Spleen (tissue), 11 donors: ENCODE results near the gene HNRNPF. TPM values are rescaled to one million over a fixed set of nuclear protein-coding genes. Genes with fewer than 3 reads are reported as not detected.

Source experiments
- DNase-seq: peaks from one replicate; pipeline ENCODE4 v3.0.0-alpha.2; 2020
- H3K27ac ChIP-seq, 8 donors: fragments of 200-600 bp; sonication (generic) in 7 of 8; 1 replicate in 4 of 8; 2 replicates in 4 of 8; pipeline versions ENCODE4 v1.5.0 to v1.8.0; 2016 to 2021; ENCODE audit warnings: inconsistent platforms in 4 of 8, mild to moderate bottlenecking in 4 of 8, moderate library complexity in 1 of 8
- H3K27me3 ChIP-seq, 7 donors: fragments of 200-600 bp; sonication (generic) in 6 of 7; replicated peaks in 1 of 7; 1 replicate in 4 of 7; 2 replicates in 3 of 7; pipeline versions ENCODE4 v1.5.0 to v1.8.0; 2016 to 2021; ENCODE audit warnings: inconsistent platforms in 3 of 7, mild to moderate bottlenecking in 1 of 7
- H3K36me3 ChIP-seq, 6 donors: fragments of 200-600 bp; sonication (generic) in 5 of 6; 1 replicate in 4 of 6; 2 replicates in 2 of 6; pipeline versions ENCODE4 v1.5.0 to v1.8.0; 2016 to 2021; ENCODE audit warnings: inconsistent platforms in 2 of 6
- H3K4me1 ChIP-seq, 6 donors: fragments of 200-600 bp; sonication (generic) in 5 of 6; 1 replicate in 3 of 6; 2 replicates in 3 of 6; pipeline versions ENCODE4 v1.5.0 to v1.8.0; 2016 to 2021; ENCODE audit warnings: inconsistent platforms in 3 of 6
- H3K4me3 ChIP-seq, 8 donors: fragments of 200-600 bp; sonication (generic) in 7 of 8; 1 replicate in 4 of 8; 2 replicates in 4 of 8; pipeline versions ENCODE4 v1.5.0 to v1.8.0; 2016 to 2021; ENCODE audit warnings: inconsistent platforms in 4 of 8, mild to moderate bottlenecking in 4 of 8, moderate library complexity in 2 of 8
- H3K9me3 ChIP-seq, 8 donors: fragments of 200-600 bp; sonication (generic) in 7 of 8; 1 replicate in 4 of 8; 2 replicates in 4 of 8; pipeline versions ENCODE4 v1.5.0 to v1.8.0; 2016 to 2021; ENCODE audit warnings: inconsistent platforms in 4 of 8
- CTCF ChIP-seq, 11 experiments: fragments of 200-600 bp in 7 of 11; fragments of 450-650 bp in 4 of 11; sonication (generic) in 4 of 11; IDR thresholded peaks in 8 of 11; conservative IDR thresholded peaks in 3 of 11; 1 replicate in 7 of 11; 2 replicates in 4 of 11; pipeline versions ENCODE4 v1.4.0 to v1.8.0; 2016 to 2021; ENCODE audit warnings: antibody characterized with exemption in 11 of 11, inconsistent platforms in 4 of 11, mild to moderate bottlenecking in 1 of 11
- POLR2A ChIP-seq, 3 donors: fragments of 450-650 bp; IDR thresholded peaks; one replicate each; pipeline ENCODE4 v1.5.1; 2017; ENCODE audit warnings: antibody characterized with exemption in 3 of 3, mild to moderate bottlenecking in 1 of 3
- POLR2AphosphoS5 ChIP-seq, 3 donors: sonication (generic); formaldehyde crosslinking; IDR thresholded peaks; one replicate each; pipeline ENCODE4 v1.5.1; 2017; ENCODE audit warnings: antibody characterized with exemption in 3 of 3
- WGBS, 5 donors: extraction: QIAGEN DNeasy Blood & Tissue Kit in 3 of 5; methylation state at CpG; one replicate each; pipeline versions ENCODE4 v1.1.5 to v1.1.7; 2013 to 2018; 5-methylcytosine and 5-hydroxymethylcytosine counted together
- intact Hi-C: fragments of 100-400 bp; cut with DNase I; formaldehyde crosslinking; loops from one replicate; pipeline ENCODE4 v1.15.0; 2023; ENCODE audit warnings: low total_unique reads
- polyA plus RNA-seq, 3 donors: library from polyadenylated mRNA; stranded (reverse); fragments of 200-250 nt; gene quantifications; one replicate each; pipeline ENCODE4 v1.2.1, GENCODE V29; 2013
- total RNA-seq, 7 donors: library from RNA; depleted of rRNA in 3 of 7; stranded (reverse); fragments of >200 nt in 3 of 7; fragmentation: NEBNext Ultra II Directional in 4 of 7; extraction: Animal tissue kit (Norgen Biotek cat#: 25700) in 4 of 7; gene quantifications; one replicate each; pipeline versions ENCODE4 v1.1.0 to v1.2.1, GENCODE V29; 2016 to 2021
- donor health status: healthy with polysubstance abuse.
- donor health status: DM: no; HTN: no; CAD: no; lungs with moderate emphysema.
- donor health status: DM: no; HTN: no; CAD: no.
- donor health status: Bipolar disorder and iron deficiency.
- donor health status: healthy.
- donor health status: DM: no; HTN: no; CAD: no.
- donor health status: DM: yes; HTN: yes; CAD: no.

Gene HNRNPF
- total and polyA plus RNA-seq, 10 donors = 82.8 to 253 (median 173) TPM

GRCh38 chr10:43376046-43376635 lies 32.8 kb downstream of the HNRNPF start:
- no peaks in the 10 kb centered on the region for H3K4me1 ChIP-seq
- no peak overlapping the region for H3K27ac ChIP-seq
- H3K27me3 ChIP-seq = no peaks in the 10 kb centered on the region
- TF ChIP-seq POLR2AphosphoS5 (IDR thresholded peaks at IDR 0.05) (no peak), POLR2A (IDR thresholded peaks at IDR 0.05) (no peak), CTCF (IDR thresholded peaks at IDR 0.05 in 8 of 11, conservative IDR thresholded peaks at IDR 0.05 in 3 of 11) (no peak)
- H3K36me3 ChIP-seq = no peaks in the 10 kb centered on the region
- H3K4me3 ChIP-seq = no peak overlapping the region
- WGBS, 5 donors = 76 to 94% (median 89%) methylated on average over 9 of the region's 9 CpGs
- intact Hi-C loops = no loop called here
- no peaks in the 10 kb centered on the region for H3K9me3 ChIP-seq
- peak; percentile 51 for DNase-seq

- Histone ChIP-seq H3K36me3 (no peaks in the 10 kb centered on the region), H3K27ac (no peak overlapping the region), H3K4me1 (no peaks in the 10 kb centered on the region), H3K9me3 (no peaks in the 10 kb centered on the region), H3K4me3 (no peak overlapping the region), H3K27me3 (no peaks in the 10 kb centered on the region)
- intact Hi-C loops = no loop called here
- 82 to 92% (median 85%) methylated on average over 10 to 12 of the region's 12 CpGs for WGBS, 5 donors
- DNase-seq = peak; percentile 35
- TF ChIP-seq CTCF (IDR thresholded peaks at IDR 0.05 in 8 of 11, conservative IDR thresholded peaks at IDR 0.05 in 3 of 11) = no peak
- no peak for TF ChIP-seq POLR2AphosphoS5 (IDR thresholded peaks at IDR 0.05)
- no peak for TF ChIP-seq POLR2A (IDR thresholded peaks at IDR 0.05)
Observed at GRCh38 chr10:43375401-43376020, 33.5 kb downstream of the HNRNPF start.

GRCh38 chr10:43374194-43374593 lies 34.8 kb downstream of the HNRNPF start:
- Histone ChIP-seq H3K4me1 (no peaks in the 10 kb centered on the region), H3K36me3 (no peaks in the 10 kb centered on the region), H3K27ac (no peak overlapping the region), H3K4me3 (no peak overlapping the region), H3K9me3 (no peaks in the 10 kb centered on the region), H3K27me3 (no peaks in the 10 kb centered on the region)
- WGBS, 5 donors = 47 to 80% (median 65%) methylated on average over 3 of the region's 3 CpGs
- TF ChIP-seq CTCF (IDR thresholded peaks at IDR 0.05 in 8 of 11, conservative IDR thresholded peaks at IDR 0.05 in 3 of 11) = no peak
- TF ChIP-seq POLR2AphosphoS5 (IDR thresholded peaks at IDR 0.05) = no peak
- TF ChIP-seq POLR2A (IDR thresholded peaks at IDR 0.05) = no peak
- intact Hi-C loops = no loop called here
- peak; percentile 61 for DNase-seq

- Histone ChIP-seq H3K36me3 (no peaks in the 10 kb centered on the region), H3K27ac (no peak overlapping the region), H3K27me3 (no peaks in the 10 kb centered on the region), H3K4me3 (no peak overlapping the region), H3K9me3 (no peaks in the 10 kb centered on the region), H3K4me1 (no peaks in the 10 kb centered on the region)
- peak; percentile 15 for DNase-seq
- intact Hi-C loops = no loop called here
- TF ChIP-seq CTCF (IDR thresholded peaks at IDR 0.05 in 8 of 11, conservative IDR thresholded peaks at IDR 0.05 in 3 of 11) (no peak), POLR2A (IDR thresholded peaks at IDR 0.05) (no peak), POLR2AphosphoS5 (IDR thresholded peaks at IDR 0.05) (no peak)
- 73 to 86% (median 82%) methylated on average over 5 of the region's 5 CpGs for WGBS, 5 donors
Observed at GRCh38 chr10:43373461-43373860, 35.5 kb downstream of the HNRNPF start.
